ENCODE measurements around the gene ORAI3. TPM values are rescaled to one million over a fixed set of nuclear protein-coding genes. Genes with fewer than 3 reads are reported as not detected.

ORAI3 gene
- total RNA-seq, 2 donors from 2014 or later: 19.0 to 35.7 TPM

- peaks cover 49% of the 10 kb centered on the region for H3K36me3 ChIP-seq
- ATAC-seq (ENCODE audit: insufficient number of reproducible peaks, low FRiP score, low read depth): no peak
Observed at GRCh38 chr16:30980434-30980833, 31.6 kb downstream of the ORAI3 start.

GRCh38 chr16:30980959-30981358, 32.1 kb downstream of the ORAI3 start:
- no peak for ATAC-seq (ENCODE audit: insufficient number of reproducible peaks, low FRiP score, low read depth)
- H3K27ac ChIP-seq: no peak overlapping the region
- peaks cover 44% of the 10 kb centered on the region for H3K36me3 ChIP-seq
- H3K4me1 ChIP-seq (ENCODE audit: control insufficient read depth in 1 of 2, low read depth in 2 of 2): peaks cover 0 to 9% of the 10 kb centered on the region in 2 donors
- H3K4me3 ChIP-seq: no peak overlapping the region
- no peaks in the 10 kb centered on the region for H3K9me3 ChIP-seq
- no peaks in the 10 kb centered on the region for H3K27me3 ChIP-seq (replicated peaks; ENCODE audit: insufficient read depth)
- no peak for TF ChIP-seq CTCF (IDR thresholded peaks at IDR 0.05)
- DNase-seq (ENCODE audit: low spot score): no peak

More at GRCh38 chr16:30980434-30980833, 31.6 kb downstream of the ORAI3 start:
- Histone ChIP-seq H3K4me3 (no peak overlapping the region), H3K4me1 (ENCODE audit: control insufficient read depth in 1 of 2, low read depth in 2 of 2) (peaks cover 0 to 4% of the 10 kb centered on the region in 2 donors), H3K9me3 (no peaks in the 10 kb centered on the region), H3K27ac (no peak overlapping the region), H3K27me3 (replicated peaks; ENCODE audit: insufficient read depth) (no peaks in the 10 kb centered on the region)
- no peak for TF ChIP-seq CTCF (IDR thresholded peaks at IDR 0.05)
- DNase-seq (ENCODE audit: low spot score): no peak

GRCh38 chr16:30982548-30983288, 33.9 kb downstream of the ORAI3 start:
- ATAC-seq (ENCODE audit: insufficient number of reproducible peaks, low FRiP score, low read depth): no peak
- H3K4me1 ChIP-seq (ENCODE audit: control insufficient read depth in 1 of 2, low read depth in 2 of 2): peaks cover 0 to 10% of the 10 kb centered on the region in 2 donors
- no peak for TF ChIP-seq CTCF (IDR thresholded peaks at IDR 0.05)
- no peaks in the 10 kb centered on the region for H3K9me3 ChIP-seq
- H3K36me3 ChIP-seq: peaks cover 31% of the 10 kb centered on the region
- H3K27ac ChIP-seq: no peak overlapping the region
- no peaks in the 10 kb centered on the region for H3K27me3 ChIP-seq (replicated peaks; ENCODE audit: insufficient read depth)
- no peak overlapping the region for H3K4me3 ChIP-seq
- DNase-seq (ENCODE audit: low spot score): no peak

GRCh38 chr16:30983289-30983889, 34.5 kb downstream of the ORAI3 start:
- Histone ChIP-seq H3K27ac (no peak overlapping the region), H3K27me3 (replicated peaks; ENCODE audit: insufficient read depth) (no peaks in the 10 kb centered on the region)

More at GRCh38 chr16:30983289-30983889, 34.5 kb downstream of the ORAI3 start:
- Histone ChIP-seq H3K36me3 (peaks cover 30% of the 10 kb centered on the region), H3K4me3 (no peak overlapping the region), H3K9me3 (no peaks in the 10 kb centered on the region), H3K4me1 (ENCODE audit: control insufficient read depth in 1 of 2, low read depth in 2 of 2) (peaks cover 0 to 10% of the 10 kb centered on the region in 2 donors)
- no peak for TF ChIP-seq CTCF (IDR thresholded peaks at IDR 0.05)
- DNase-seq (ENCODE audit: low spot score): no peak
- ATAC-seq (ENCODE audit: insufficient number of reproducible peaks, low FRiP score, low read depth): no peak
